ENCODE data around the gene KCNK3. TPM values are rescaled to one million over a fixed set of nuclear protein-coding genes. Genes with fewer than 3 reads are reported as not detected.
"Not testable (repeated sequence)": the region's sequence is repeated elsewhere in the genome, so short reads cannot be mapped to it uniquely, and the experiment has no call there.

Gene KCNK3
- total and polyA plus RNA-seq, 2 experiments from 2014 or later = not detected

DNA sequence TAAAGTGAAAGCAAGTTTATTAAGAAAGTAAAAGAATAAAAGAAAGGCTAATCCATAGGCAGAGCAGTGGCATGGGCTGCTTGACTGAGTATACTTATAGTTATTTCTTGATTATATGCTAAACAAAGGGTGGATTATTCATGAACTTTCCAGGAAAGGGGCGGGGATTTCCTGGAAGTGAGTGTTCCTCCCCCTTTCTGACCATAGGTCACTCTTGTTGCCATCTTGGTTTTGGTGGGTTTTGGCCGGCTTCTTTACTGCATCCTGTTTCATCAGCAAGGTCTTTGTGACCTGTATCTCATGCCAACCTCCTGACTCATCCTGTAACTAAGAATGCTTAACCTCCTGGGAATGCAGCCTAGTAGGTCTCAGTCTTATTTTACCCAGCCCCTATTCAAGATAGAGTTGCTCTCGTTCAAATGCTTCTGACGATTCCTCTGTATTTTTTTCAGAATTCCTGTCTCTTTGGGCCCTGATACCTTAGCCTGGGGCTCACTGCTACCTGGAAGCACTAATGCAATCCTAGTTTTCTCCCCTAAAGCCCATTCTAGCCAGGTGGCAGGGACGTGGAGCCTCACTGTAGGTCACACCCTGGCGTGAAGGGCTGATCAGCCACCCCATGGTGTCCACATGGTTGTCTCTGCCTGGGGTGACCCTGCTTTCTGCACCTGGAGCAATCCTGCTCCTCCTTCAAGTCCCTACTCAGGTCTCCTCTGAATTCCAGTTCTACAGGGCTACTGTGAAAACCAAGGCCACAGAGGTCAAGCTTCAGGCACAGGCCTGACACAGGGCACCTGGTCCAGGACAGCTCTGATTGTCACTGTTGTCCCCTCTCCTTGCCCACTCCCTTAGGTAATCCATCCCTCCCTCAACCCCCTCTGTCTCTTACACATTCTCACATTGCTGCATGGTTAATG is 65.6 kb downstream of the KCNK3 start:
- in situ Hi-C loops (cut with MboI) = no loop called here
- H3K4me2 ChIP-seq (ENCODE audit: unreplicated experiment) = peak overlapping the region; percentile 69
- H3F3A ChIP-seq (ENCODE audit: insufficient read depth) = peaks cover 7% of the 10 kb centered on the region
- H3K27me3 ChIP-seq (replicated peaks; ENCODE audit: insufficient read depth) = no peaks in the 10 kb centered on the region
- no peaks in the 10 kb centered on the region for H4K20me1 ChIP-seq (ENCODE audit: insufficient read depth)
- peaks cover 21% of the 10 kb centered on the region for H3K4me1 ChIP-seq (ENCODE audit: insufficient read depth)
- H3K36me3 ChIP-seq (ENCODE audit: low read depth) = no peaks in the 10 kb centered on the region
- H3K9ac ChIP-seq = peak overlapping the region; percentile 41
- no peaks in the 10 kb centered on the region for H3K9me3 ChIP-seq (ENCODE audit: low read depth)
- WGBS, 2 experiments (ENCODE audit: low coverage in 1 of 2, low lambda C conversion rate in 2 of 2, missing lambda C conversion rate in 2 of 2) = 1 to 32% methylated on average over 4 to 6 of the region's 6 CpGs
- TF ChIP-seq EZH2 (IDR thresholded peaks at IDR 0.05; ENCODE audit: insufficient read depth, poor library complexity, severe bottlenecking) (no peak), EZH2phosphoT487 (IDR thresholded peaks at IDR 0.05; ENCODE audit: insufficient read depth, low read depth) (no peak)
- H3K4me3 ChIP-seq = peak overlapping the region; percentile 43
- peak; percentile 97 for DNase-seq
- H3K27ac ChIP-seq = peak overlapping the region; percentile 72
- peaks cover 2% of the 10 kb centered on the region for H3K79me2 ChIP-seq (ENCODE audit: insufficient read depth)
- H3K9me2 ChIP-seq (ENCODE audit: insufficient read depth) = no peaks in the 10 kb centered on the region
- H2AFZ ChIP-seq = peak overlapping the region; percentile 11; the same call in 1 of the 2 replicates

DNA sequence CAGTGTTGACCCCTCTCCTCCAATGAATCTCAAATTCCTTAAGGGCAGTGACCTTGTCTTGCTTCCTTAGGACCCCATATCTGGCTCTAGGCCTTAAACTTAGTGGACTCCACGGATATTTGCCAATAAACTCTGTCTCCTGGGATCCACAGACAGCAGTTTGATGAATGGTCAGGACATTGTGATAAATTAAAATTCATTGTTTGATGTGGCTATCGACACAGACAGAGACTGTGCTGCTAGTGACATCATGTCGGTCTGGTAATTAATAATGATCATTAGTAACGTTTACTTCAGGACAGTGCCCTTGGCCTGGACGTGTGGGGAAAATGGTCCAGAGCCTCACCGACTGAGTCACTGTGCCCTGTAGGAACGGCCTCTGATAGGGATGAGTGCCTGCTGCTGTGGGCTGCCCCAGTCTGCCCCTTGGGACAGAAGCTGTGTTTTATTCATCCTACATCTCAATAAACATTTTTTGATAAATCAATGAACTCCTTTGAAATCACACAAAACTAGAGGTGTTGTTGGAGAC is 66.3 kb downstream of the KCNK3 start:
- Histone ChIP-seq H3K79me2 (ENCODE audit: insufficient read depth) (peaks cover 9% of the 10 kb centered on the region), H3K27me3 (replicated peaks; ENCODE audit: insufficient read depth) (no peaks in the 10 kb centered on the region), H3K27ac (peak overlapping the region; percentile 72; the same call in 1 of the 2 replicates), H3K9me2 (ENCODE audit: insufficient read depth) (no peaks in the 10 kb centered on the region), H3F3A (ENCODE audit: insufficient read depth) (peaks cover 7% of the 10 kb centered on the region), H3K4me1 (ENCODE audit: insufficient read depth) (peaks cover 22% of the 10 kb centered on the region), H3K9me3 (ENCODE audit: low read depth) (no peaks in the 10 kb centered on the region), H3K4me3 (no peak overlapping the region), H3K4me2 (ENCODE audit: unreplicated experiment) (peak overlapping the region; percentile 66), H3K9ac (no peak overlapping the region), H2AFZ (no peak overlapping the region), H4K20me1 (ENCODE audit: insufficient read depth) (no peaks in the 10 kb centered on the region), H3K36me3 (ENCODE audit: low read depth) (no peaks in the 10 kb centered on the region)
- in situ Hi-C loops (cut with MboI) = no loop called here
- WGBS, 2 experiments (ENCODE audit: low coverage in 1 of 2, low lambda C conversion rate in 2 of 2, missing lambda C conversion rate in 2 of 2) = 73 to 74% methylated on average over 7 of the region's 7 CpGs
- no peak for TF ChIP-seq EZH2 (IDR thresholded peaks at IDR 0.05; ENCODE audit: insufficient read depth, poor library complexity, severe bottlenecking)
- TF ChIP-seq EZH2phosphoT487 (IDR thresholded peaks at IDR 0.05; ENCODE audit: insufficient read depth, low read depth) = no peak
- DNase-seq = no peak

DNA sequence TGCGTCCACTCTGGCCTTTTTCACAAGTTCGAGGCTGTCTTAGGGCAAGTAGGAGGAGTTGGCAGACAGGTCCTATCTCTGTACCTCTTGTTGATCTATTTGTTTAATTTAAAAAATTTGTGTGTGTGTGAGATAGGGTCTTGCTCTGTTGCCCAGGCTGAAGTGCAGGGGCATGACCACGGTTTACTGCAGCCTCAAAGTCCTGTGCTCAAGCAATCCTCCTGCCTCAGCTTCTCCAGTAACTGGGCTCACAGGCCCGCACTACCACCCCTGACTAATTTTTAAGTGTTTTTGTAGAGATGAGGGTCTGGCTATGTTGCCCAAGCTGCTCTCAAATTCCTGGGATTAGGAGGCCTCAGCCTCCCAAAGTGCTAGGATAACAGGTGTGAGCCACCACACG is 67.3 kb downstream of the KCNK3 start:
- no peak overlapping the region for H2AFZ ChIP-seq

GRCh38 chr2:26760991-26761390 is 68.5 kb downstream of the KCNK3 start:
- H3K4me2 ChIP-seq (ENCODE audit: unreplicated experiment); H2AFZ ChIP-seq; H4K20me1 ChIP-seq (ENCODE audit: insufficient read depth); H3K36me3 ChIP-seq (ENCODE audit: low read depth); H3K9me3 ChIP-seq (ENCODE audit: low read depth); H3K27ac ChIP-seq; H3K9ac ChIP-seq; H3F3A ChIP-seq (ENCODE audit: insufficient read depth); in situ Hi-C loops (cut with MboI); DNase-seq; H3K27me3 ChIP-seq (replicated peaks; ENCODE audit: insufficient read depth); H3K9me2 ChIP-seq (ENCODE audit: insufficient read depth); H3K4me3 ChIP-seq: not testable (repeated sequence)
- peaks cover 33% of the 10 kb centered on the region for H3K4me1 ChIP-seq (ENCODE audit: insufficient read depth)
- H3K79me2 ChIP-seq (ENCODE audit: insufficient read depth) = peaks cover 29% of the 10 kb centered on the region
- 85 to 90% methylated on average over 10 of the region's 10 CpGs for WGBS, 2 experiments (ENCODE audit: low coverage in 1 of 2, low lambda C conversion rate in 2 of 2, missing lambda C conversion rate in 2 of 2)

More for the DNA sequence above, 67.3 kb downstream of the KCNK3 start:
- in situ Hi-C loops (cut with MboI) = no loop called here
- no peaks in the 10 kb centered on the region for H3K27me3 ChIP-seq (replicated peaks; ENCODE audit: insufficient read depth)
- H4K20me1 ChIP-seq (ENCODE audit: insufficient read depth) = no peaks in the 10 kb centered on the region
- no peak overlapping the region for H3K4me3 ChIP-seq
- no peak overlapping the region for H3K27ac ChIP-seq
- H3K36me3 ChIP-seq (ENCODE audit: low read depth) = no peaks in the 10 kb centered on the region
- peaks cover 17% of the 10 kb centered on the region for H3K79me2 ChIP-seq (ENCODE audit: insufficient read depth)
- TF ChIP-seq EZH2phosphoT487 (IDR thresholded peaks at IDR 0.05; ENCODE audit: insufficient read depth, low read depth) (no peak), EZH2 (IDR thresholded peaks at IDR 0.05; ENCODE audit: insufficient read depth, poor library complexity, severe bottlenecking) (no peak)
- H3F3A ChIP-seq (ENCODE audit: insufficient read depth) = peaks cover 7% of the 10 kb centered on the region
- WGBS, 2 experiments (ENCODE audit: low coverage in 1 of 2, low lambda C conversion rate in 2 of 2, missing lambda C conversion rate in 2 of 2) = 95 to 97% methylated on average over 5 of the region's 5 CpGs
- no peak for DNase-seq
- no peaks in the 10 kb centered on the region for H3K9me2 ChIP-seq (ENCODE audit: insufficient read depth)
- no peaks in the 10 kb centered on the region for H3K9me3 ChIP-seq (ENCODE audit: low read depth)
- no peak overlapping the region for H3K4me2 ChIP-seq (ENCODE audit: unreplicated experiment)
- H3K9ac ChIP-seq = no peak overlapping the region
- peaks cover 23% of the 10 kb centered on the region for H3K4me1 ChIP-seq (ENCODE audit: insufficient read depth)
